Suppressor macrophage treated with lipopolysaccharide for 1 hour (primary cell): ENCODE measurements around the gene FPGS.
A peak's percentile ranks its signal among the peaks of the same experiment; 100 is the strongest.
"Not testable (repeated sequence)": the region's sequence is repeated elsewhere in the genome, so short reads cannot be mapped to it uniquely, and the experiment has no call there.

Experiments
- DNase-seq, 3 donors: peaks; one replicate each; pipeline ENCODE4 v3.0.0-alpha.2; 2020 to 2022

FPGS gene

GRCh38 chr9:127802576-127803443 is at the start of gene FPGS:
FPGS (plus strand) TSS chr9:127802882; CDS start chr9:127802925, 43 bp downstream.
- DNase-seq, result peak; percentile 87 to 97 (median 91)

GRCh38 chr9:127753148-127753547 is 49.5 kb upstream of the FPGS start:
- DNase-seq, result no peak

DNA sequence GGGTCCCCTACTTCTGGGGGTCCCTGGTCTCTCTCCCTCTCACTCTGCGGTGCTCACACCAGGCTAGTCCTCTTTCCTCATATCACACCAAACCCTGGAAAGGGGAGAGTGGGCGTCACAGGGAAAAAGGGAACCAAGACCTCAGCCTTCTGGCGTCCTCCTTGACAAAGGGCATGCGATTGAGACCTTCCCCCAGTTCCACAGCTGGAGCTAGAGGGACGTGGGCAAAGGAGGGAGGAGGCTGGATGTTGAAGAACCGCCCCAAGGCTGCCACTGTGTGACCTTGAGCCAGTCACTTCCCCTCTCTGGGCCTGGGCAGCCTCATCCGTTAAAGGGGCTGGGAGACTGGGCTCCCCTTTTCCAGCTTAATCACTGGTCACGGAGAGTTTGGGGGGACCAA is 49.1 kb upstream of the FPGS start:
- peak; percentile 24 to 41 (median 36) for DNase-seq

DNA sequence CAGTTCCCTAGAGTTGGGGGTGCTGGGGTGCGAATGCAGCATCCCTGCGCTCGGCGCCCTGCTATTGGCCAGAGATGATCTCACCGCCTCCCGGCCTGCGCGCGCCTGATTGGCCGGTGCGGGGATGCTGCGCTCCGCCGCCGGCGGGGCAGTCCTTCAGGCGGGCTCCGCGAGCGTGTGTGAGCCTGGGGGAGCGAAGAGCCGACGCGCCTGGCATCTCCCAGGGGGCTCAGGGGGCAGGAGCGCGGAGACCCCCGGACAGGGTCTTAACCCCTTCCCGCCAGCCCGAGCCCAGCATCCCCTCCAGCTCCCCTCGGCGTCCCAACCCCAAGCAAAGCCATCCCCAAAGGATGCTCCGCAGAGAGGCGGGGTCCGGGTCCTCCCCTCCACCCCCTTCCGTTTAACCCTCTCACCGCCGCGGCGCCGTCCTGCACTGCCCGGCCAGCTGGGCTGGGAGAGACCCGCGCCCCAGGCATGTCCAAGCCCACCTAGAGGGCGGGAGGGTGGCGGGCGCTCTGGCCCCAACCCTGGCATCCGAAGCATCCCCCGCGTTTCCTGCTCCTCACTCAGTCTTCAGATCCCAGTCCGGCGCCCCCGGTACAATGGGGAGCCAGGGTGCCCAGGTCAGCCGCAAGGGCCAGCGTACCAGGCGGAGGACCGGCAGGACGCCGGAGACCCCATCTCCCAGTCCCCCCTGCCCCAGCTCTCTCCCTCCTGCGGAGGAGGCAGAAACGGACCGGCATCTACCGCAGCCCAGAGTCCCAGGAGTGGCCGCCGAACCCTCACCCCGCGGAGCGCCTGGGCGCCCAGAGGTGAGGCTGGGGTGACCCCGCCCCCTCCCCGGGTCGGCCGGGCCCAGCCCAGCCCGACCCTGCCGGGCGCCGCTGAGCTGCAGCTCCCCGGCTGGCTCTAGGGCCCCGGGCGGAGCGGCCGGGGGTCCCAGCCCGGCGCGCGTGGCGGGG is 48.3 kb upstream of the FPGS start:
- DNase-seq, result no peak

- DNase-seq, result no peak
These were observed 47.3 kb upstream of the FPGS start for GRCh38 chr9:127755061-127756060.

- DNase-seq, result no peak
These were observed 46.4 kb upstream of the FPGS start for GRCh38 chr9:127756233-127756632.

DNA sequence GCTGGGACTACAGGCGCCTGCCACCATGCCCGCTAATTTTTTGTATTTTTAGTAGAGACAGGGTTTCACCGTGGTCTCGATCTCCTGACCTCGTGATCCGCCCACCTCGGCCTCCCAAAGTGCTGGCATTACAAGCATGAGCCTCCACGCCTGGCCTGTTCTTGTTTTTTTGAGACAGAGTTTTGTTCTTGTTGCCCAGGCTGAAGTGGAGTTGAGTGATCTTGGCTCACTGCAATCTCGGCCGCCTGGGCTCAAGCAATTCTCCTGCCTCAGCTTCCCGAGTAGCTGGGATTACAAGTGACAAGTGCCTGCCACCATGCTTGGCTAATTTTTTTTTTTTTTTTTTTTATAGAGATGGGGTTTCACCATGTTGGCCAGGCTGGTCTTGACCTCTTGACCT is 45.9 kb upstream of the FPGS start:
- DNase-seq, result not testable (repeated sequence)

GRCh38 chr9:127758843-127759242 is 43.8 kb upstream of the FPGS start:
- no peak for DNase-seq

DNA sequence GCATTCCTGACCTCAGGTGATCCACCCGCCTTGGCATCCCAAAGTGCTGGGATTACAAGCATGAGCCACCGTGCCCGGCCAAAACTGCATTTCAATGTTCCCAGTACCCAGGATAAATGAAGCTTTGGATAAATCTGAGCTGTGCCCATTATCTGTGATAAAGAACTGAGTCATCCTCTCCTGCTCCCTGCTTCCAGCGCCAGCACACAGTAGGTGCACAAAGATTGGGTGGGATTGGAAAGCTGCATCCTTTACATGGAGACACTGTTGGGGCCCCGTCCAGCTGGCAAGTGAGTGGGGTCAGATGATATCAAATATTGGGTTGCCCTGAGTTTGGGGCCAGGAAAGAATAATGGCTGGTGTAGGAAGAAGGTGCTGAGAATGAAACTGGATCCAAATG is 41.6 kb upstream of the FPGS start:
- DNase-seq, result no peak

GRCh38 chr9:127761491-127761956 is 41.2 kb upstream of the FPGS start:
- DNase-seq, result no peak

DNA sequence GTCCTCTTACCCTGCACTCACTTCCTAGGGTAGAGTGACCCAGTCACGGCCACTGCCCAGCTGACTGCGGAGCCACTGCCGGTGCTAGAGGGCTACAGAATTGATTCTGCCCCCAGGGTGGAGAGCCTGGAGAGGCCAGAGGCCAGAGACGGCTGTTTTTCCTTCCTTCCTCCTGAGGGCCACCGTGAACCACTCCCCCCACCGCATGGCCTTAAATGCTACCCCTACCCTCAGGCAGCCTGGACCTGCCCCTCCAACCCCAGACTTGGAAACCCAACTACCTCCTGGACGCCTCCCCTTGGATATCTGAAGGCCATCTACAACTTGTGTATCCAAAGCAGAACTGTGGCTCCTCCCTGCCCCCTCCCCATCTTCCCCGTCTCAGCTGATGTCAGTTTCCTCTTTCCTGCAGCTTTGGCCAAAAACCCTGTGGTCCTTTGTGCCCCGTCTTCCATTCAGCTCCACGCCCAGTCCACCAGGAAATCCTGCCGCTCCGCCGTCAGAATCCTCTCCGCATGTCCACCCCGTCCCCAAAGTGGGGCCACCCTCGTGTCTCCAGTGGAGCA is 40.5 kb upstream of the FPGS start:
- peak; percentile 41 to 69 (median 66) for DNase-seq

GRCh38 chr9:127763918-127764384 is 38.7 kb upstream of the FPGS start:
- peak; percentile 68 to 85 (median 76) for DNase-seq

GRCh38 chr9:127765418-127765817 is 37.3 kb upstream of the FPGS start:
- DNase-seq, result no peak

DNA sequence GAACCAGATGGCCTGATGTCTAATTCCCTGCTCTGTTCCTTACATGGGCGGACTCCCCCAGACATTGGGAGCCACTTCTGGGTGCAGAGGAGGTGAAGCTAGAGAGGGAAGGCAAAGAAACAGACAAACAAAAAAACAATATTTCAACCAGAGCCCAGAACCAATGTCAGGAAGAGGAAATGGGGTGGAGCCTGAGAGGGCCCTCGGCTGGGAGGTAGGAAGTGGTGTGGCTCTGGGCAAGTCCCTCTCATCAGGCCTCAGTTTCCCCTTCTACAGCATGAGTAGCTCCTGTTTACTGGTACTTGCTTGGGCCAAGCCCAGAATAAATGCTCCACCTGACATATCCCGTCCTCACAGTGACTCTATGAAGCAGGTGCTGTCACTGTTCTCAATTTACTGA is 35.3 kb upstream of the FPGS start:
- DNase-seq, result no peak

DNA sequence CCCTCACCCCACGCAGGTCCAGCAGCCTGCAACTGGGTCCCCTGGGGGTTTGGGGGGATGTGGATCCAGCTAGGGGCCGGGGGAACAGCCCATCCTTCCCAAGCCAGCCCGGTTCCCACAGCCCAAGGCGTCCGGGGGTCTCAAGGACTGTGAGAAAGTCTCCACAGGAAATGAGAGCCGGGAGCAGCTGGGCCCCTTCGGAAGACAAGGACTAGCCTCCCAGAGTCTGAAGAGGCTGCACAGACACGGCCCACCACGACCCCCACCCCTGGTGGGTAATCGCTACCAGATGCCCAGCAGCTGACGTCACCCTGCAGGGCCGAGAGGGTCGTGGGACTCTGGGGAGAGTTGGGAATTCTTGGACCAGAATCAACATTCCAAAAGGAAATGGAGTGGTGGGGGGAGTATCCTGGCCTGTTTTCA is 34.8 kb upstream of the FPGS start:
- DNase-seq, result no peak

DNA sequence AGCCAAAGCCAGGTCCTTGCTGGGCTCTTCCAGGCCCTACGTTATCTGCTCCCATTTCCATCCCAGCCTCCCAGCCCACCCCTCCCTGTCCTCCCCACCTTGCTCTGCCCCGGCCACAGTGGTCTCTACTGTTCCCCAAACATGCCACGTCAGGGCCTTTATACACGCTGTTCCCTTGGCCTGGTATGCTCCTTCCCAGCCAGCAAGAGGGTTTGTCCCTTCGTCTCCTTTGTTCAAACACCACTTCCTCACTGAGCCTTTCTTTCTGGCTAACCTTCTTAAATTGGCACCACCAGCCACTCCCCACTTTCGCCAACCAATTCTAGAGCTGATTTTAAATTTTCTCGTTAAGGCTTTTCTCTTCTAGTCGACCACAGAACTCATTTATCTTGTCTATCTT is 34.0 kb upstream of the FPGS start:
- no peak for DNase-seq

DNA sequence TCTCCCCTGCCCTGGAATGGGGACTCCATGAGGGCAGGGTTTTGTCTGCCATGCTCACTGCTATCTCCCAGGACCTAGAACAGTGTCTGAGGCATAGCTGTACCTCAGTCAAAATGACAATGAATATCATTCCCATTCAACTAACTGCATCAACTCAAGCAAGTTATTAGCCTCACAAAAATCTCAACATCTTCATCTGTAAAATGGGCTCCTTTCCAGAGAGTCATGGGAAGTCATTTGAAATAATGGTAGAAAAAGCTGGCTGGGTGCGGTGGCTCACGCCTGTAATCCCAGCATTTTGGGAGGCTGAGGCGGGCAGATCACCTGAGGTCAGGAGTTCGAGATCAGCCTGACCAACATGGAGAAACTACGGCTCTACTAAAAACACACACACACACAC is 33.6 kb upstream of the FPGS start:
- no peak for DNase-seq

- peak in 1 of 3 donors; percentile 16 for DNase-seq
These were observed 32.6 kb upstream of the FPGS start for GRCh38 chr9:127769929-127770582.

- no peak for DNase-seq
These were observed 32.1 kb upstream of the FPGS start for GRCh38 chr9:127770583-127770904.

DNA sequence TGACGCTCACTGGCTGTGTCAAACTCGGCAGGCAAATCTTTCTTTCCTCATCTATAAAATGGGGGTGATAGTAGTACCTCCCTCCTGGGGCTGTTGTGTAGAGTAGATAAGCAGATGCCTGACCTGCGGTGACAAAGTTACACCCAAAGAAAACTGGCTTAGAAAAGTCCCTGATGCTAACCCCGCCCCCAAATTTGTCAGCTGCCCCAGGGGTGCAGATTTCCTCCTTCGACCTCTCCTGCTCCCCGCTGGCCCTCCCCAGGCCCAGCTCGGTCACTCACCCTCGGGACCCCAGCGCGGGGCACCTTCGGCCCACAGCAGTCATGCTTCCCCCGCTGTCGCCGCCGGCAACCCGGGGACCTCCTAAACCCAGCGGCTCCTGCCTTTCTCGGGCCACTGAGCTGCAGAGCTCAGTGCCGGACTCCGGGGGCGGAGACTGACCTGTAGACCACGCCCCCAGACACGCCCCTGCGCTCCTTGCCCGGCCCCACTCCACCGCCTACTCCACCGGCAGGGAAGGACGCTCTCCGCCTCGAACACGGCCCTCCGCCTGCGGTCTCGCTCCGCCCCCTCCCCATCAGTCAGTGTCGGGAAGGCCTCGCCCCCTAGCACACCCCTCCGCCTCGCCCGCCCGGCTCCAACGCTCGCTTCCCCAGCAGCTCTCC is 31.6 kb upstream of the FPGS start:
- DNase-seq, result peak; percentile 99
